Stimulated activated CD4-positive, alpha-beta T cell treated with anti-CD3 and anti-CD28 coated beads, Interleukin-1b, Interleukin-23, amount 100 ng/mL, for 48 hours (primary cell): ENCODE results near the gene HAS3.
A peak's percentile ranks its signal among the peaks of the same experiment; 100 is the strongest.
"Not testable (repeated sequence)": the region's sequence is repeated elsewhere in the genome, so short reads cannot be mapped to it uniquely, and the experiment has no call there.

Experiments
- DNase-seq: peaks from one replicate; pipeline ENCODE4 v3.0.0-alpha.2; 2020

The HAS3 gene

GRCh38 chr16:69105501-69106361 is at the start of gene HAS3:
HAS3 (plus strand) TSS chr16:69105653; CDS start chr16:69109396, 3,743 bp downstream.
- peak; percentile 22 for DNase-seq

DNA sequence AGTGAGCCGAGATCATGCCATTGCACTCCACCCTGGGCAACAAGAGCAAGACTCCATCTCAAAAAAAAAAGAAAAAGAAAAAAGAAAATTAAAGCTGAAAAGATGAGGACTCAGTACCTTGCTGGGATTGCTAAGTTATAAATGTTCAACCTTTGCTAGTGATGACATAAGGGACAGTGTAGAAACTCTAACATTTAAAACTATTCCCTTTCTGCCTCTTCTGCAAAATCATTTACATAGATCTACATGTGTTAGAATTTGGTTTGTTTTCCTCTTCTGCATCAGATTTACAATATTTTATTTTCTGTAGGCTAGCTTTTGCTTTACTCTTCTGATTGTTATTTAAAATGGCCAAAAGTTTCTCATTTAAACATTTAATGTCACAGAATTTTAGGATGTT is 49.5 kb upstream of the HAS3 start:
- no peak for DNase-seq

DNA sequence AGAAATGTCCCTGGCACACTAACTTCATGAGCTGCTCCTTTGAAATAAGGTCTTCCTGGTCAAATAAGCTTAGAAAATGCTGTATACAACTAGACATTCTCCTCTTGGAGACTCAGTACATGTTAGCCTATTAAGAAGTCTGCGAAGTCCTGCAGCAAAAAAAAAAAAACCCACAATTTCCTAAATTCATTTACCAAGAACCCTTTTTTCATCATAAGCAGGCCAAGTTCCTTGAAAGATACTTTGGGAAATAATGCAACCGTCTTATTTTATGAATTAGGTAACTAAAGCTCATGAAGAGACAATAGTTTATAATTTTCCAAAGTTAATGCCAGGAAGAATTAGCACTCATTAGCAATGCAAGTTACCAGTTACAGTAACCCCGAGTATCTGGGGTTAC is 49.0 kb upstream of the HAS3 start:
- DNase-seq, result no peak

GRCh38 chr16:69057400-69058378 is 47.8 kb upstream of the HAS3 start:
- DNase-seq, result no peak

- DNase-seq, result not testable (repeated sequence)
Observed at GRCh38 chr16:69063491-69063890, 42.0 kb upstream of the HAS3 start.

DNA sequence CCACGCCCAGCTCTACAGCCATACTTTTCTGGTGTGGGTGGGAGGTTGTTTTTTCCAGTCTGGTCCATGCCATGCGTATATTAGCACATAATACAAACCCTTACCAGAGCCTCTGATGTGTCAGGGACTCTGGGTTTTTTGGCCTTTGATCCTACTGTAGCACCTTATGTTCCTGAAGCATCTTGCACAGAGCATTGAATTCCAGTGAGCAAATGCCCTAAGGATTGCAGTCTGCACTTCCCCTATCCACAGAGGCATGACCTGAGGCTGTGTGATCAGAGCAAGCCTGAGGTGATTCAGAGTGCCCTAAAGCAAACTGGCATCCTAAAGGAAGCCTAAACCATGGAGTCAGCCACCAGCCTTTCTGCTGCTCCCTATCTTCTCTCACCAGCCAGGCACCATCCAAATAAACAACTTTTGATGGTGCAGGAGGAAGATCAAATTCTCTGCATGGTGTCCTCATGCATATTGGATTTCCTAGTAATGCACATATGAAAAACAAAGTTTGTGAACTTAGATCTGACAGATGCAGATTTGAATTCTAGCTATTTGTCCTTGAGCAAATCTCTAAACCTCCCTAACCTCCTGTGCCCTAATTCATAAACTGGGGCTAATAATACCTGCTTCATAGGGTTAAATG is 41.2 kb upstream of the HAS3 start:
- no peak for DNase-seq

- DNase-seq, result no peak
Observed at GRCh38 chr16:69064764-69065313, 40.6 kb upstream of the HAS3 start.

GRCh38 chr16:69069504-69069903 is 35.9 kb upstream of the HAS3 start:
- DNase-seq, result no peak

DNA sequence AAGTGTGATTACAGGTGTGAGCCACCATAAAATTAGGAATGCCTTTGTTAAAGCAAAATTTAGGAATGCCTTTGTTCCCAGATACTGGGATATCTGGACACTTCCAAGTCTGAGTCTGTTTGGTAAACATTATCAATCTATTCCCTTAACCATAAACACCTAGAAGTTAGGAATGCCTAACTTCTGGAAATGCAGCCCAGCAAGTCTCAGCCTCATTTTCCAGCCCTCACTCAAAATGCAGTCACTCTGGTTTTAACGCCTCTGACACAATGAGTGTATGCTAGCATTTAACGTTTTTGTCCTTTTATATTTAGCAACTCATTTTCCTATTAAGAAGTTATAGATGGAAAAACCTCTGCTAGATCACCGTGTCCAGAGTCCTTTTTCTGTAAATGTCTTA is 34.4 kb upstream of the HAS3 start:
- DNase-seq, result no peak

DNA sequence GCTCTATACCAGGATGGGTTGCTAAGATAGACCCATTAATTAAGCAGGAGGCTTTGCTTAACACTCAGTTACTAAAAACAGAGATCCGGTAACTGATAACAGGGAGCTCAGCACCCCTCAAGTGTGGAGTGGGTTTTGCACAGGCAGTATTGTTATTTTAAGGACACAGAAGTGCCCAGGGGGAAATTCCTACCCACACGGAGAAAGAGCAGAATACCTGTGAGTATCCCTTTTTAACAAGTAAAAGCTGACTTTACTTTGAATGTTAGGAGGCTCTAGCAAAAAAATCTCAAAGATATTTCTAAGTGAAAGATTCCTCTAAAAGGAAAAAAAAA is 32.8 kb upstream of the HAS3 start:
- DNase-seq, result no peak

- no peak for DNase-seq
Observed at GRCh38 chr16:69073181-69073702, 32.2 kb upstream of the HAS3 start.

DNA sequence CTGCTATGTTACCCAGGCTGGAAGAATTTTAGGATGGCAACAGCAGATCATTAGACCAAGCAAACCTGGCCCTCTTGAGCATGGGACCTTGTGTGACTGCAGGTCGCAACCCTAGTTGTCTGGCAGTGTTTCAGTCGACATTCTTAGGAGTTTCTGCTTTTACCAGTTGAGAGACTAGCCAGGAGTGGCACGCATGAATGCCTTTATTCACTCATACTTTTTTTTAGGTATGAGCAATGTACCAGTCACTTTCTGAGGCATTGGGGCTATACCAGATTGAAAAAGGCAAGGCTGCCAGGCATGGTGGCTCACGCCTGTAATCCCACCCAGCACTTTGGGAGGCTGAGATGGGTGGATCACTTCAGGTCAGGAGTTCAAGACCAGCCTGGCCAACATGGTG is 28.2 kb upstream of the HAS3 start:
- DNase-seq, result no peak

- DNase-seq, result no peak
Observed at GRCh38 chr16:69078073-69078472, 27.4 kb upstream of the HAS3 start.

- DNase-seq, result no peak
Observed at GRCh38 chr16:69079697-69080096, 25.8 kb upstream of the HAS3 start.

GRCh38 chr16:69083306-69083941 is 22.0 kb upstream of the HAS3 start:
- DNase-seq, result no peak

- no peak for DNase-seq
Observed at GRCh38 chr16:69084289-69084688, 21.2 kb upstream of the HAS3 start.

- DNase-seq, result no peak
Observed at GRCh38 chr16:69085032-69085695, 20.3 kb upstream of the HAS3 start.

- no peak for DNase-seq
Observed at GRCh38 chr16:69087161-69087581, 18.3 kb upstream of the HAS3 start.

GRCh38 chr16:69088684-69089083 is 16.8 kb upstream of the HAS3 start:
- no peak for DNase-seq

GRCh38 chr16:69089091-69089910 is 16.2 kb upstream of the HAS3 start:
- DNase-seq, result peak; percentile 36

- DNase-seq, result no peak
Observed at GRCh38 chr16:69093974-69094373, 11.5 kb upstream of the HAS3 start.
